CD4-positive, alpha-beta memory T cell (primary cell): ENCODE measurements around the gene EPN3. TPM values are rescaled to one million over a fixed set of nuclear protein-coding genes. Genes with fewer than 3 reads are reported as not detected.

ENCODE experiments used
- CTCF ChIA-PET: fragments of 350-600 bp; sonication (Branson Sonifier 250); formaldehyde crosslinking; loops from one replicate; lab custom pipeline; 2021; ENCODE audit warnings: inconsistent platforms; ENCODE audit not compliant: partially characterized antibody; lab: Charles Lee
- POLR2A ChIA-PET: fragments of 350-600 bp; sonication (Branson Sonifier 250); formaldehyde crosslinking; loops from one replicate; lab custom pipeline; 2021; ENCODE audit not compliant: partially characterized antibody; lab: Charles Lee
- DNase-seq, 5 donors: peaks; one replicate each; pipeline versions ENCODE4 v3.0.0 to v3.0.0-alpha.2; 2020 to 2022; ENCODE audit warnings: mixed read lengths in 1 of 5
- H3K27ac ChIP-seq: one replicate; pipeline ENCODE4 v1.7.0; 2013; ENCODE audit warnings: low read depth, low read length
- H3K27me3 ChIP-seq: 2 replicates; pipeline ENCODE4 v1.7.0; 2013; ENCODE audit warnings: mild to moderate bottlenecking, low read length, moderate library complexity; ENCODE audit not compliant: insufficient read depth
- H3K36me3 ChIP-seq: 2 replicates; pipeline ENCODE4 v1.7.0; 2013; ENCODE audit warnings: mild to moderate bottlenecking, low read length, moderate library complexity; ENCODE audit not compliant: insufficient read depth
- H3K4me1 ChIP-seq: 2 replicates; pipeline ENCODE4 v1.7.0; 2013; ENCODE audit warnings: mild to moderate bottlenecking, low read length, moderate library complexity; ENCODE audit not compliant: insufficient read depth
- H3K4me3 ChIP-seq, 2 donors: one replicate each; pipeline ENCODE4 v1.7.0; 2013; ENCODE audit warnings: low read length in 2 of 2, mild to moderate bottlenecking in 1 of 2
- H3K9me3 ChIP-seq, 2 donors: one replicate each; pipeline ENCODE4 v1.7.0; 2013; ENCODE audit warnings: low read length in 2 of 2, control low read depth in 1 of 2; ENCODE audit not compliant: control insufficient read depth in 1 of 2
- H3K27ac Mint-ChIP-seq, 7 donors: one replicate each; pipeline ENCODE4 v1.8.0; 2020 to 2021; ENCODE audit warnings: mixed read lengths in 7 of 7, mild to moderate bottlenecking in 6 of 7, inconsistent platforms in 3 of 7, moderate library complexity in 3 of 7
- H3K27me3 Mint-ChIP-seq, 2 donors: one replicate each; pipeline ENCODE4 v1.8.0; 2020 to 2021; ENCODE audit warnings: mixed read lengths in 2 of 2
- H3K36me3 Mint-ChIP-seq, 2 donors: one replicate each; pipeline ENCODE4 v1.8.0; 2020 to 2021; ENCODE audit warnings: mixed read lengths in 2 of 2, inconsistent platforms in 1 of 2, mild to moderate bottlenecking in 1 of 2
- H3K4me1 Mint-ChIP-seq, 4 donors: one replicate each; pipeline ENCODE4 v1.8.0; 2020 to 2021; ENCODE audit warnings: mixed read lengths in 4 of 4, mild to moderate bottlenecking in 1 of 4
- H3K4me3 Mint-ChIP-seq, 8 donors: one replicate each; pipeline ENCODE4 v1.8.0; 2020 to 2021; ENCODE audit warnings: mixed read lengths in 8 of 8, mild to moderate bottlenecking in 7 of 8, moderate library complexity in 6 of 8, inconsistent platforms in 3 of 8
- H3K9me3 Mint-ChIP-seq, 8 donors: one replicate each; pipeline ENCODE4 v1.8.0; 2020 to 2021; ENCODE audit warnings: mixed read lengths in 8 of 8, mild to moderate bottlenecking in 5 of 8, inconsistent platforms in 3 of 8, moderate library complexity in 1 of 8
- intact Hi-C: fragments of 100-400 bp; cut with micrococcal nuclease; formaldehyde crosslinking; loops from one replicate; pipeline ENCODE4 v1.15.1; 2023
- polyA plus RNA-seq, 2 donors: library from polyadenylated mRNA; unstranded; fragments of 300-500 nt; fragmentation: Illumina TruSeq; gene quantifications; one replicate each; pipeline ENCODE4 v1.2.3, GENCODE V29; 2021
- total RNA-seq, 2 experiments: library from RNA; stranded (reverse); gene quantifications; one replicate each; pipeline ENCODE4 v1.2.3, GENCODE V29; 2021

Gene EPN3
- total and polyA plus RNA-seq, 4 experiments from 2014 or later: not detected

DNA sequence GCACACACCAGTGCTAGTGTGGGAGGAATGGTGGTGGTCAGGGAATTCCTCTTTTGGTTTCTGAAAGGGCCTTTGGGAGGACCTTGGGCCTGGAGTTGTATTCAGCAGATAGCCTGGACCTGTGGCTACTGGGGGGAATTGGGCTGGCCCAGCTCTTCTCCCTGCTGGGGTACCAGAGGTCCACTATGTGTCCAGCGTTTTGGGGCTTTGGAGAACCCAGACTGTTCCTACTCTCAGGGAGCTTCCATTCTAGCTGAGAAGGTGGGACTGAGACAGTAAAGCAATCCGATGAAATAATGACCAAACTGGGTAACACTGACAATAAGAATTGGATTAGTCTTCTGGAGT, 2.4 kb downstream of the EPN3 start:
- intact Hi-C loops: no loop called here
- Mint-ChIP-seq H3K4me3 (no peak overlapping the region), H3K9me3 (no peaks in the 10 kb centered on the region), H3K4me1 (peaks cover 3 to 19% (median 8%) of the 10 kb centered on the region in 4 donors), H3K27me3 (peaks cover 22 to 35% of the 10 kb centered on the region in 2 donors), H3K36me3 (no peaks in the 10 kb centered on the region), H3K27ac (no peak overlapping the region)
- Histone ChIP-seq H3K27me3 (peaks cover 19% of the 10 kb centered on the region), H3K27ac (no peak overlapping the region), H3K4me1 (peaks cover 20% of the 10 kb centered on the region), H3K4me3 (no peak overlapping the region), H3K9me3 (no peaks in the 10 kb centered on the region), H3K36me3 (no peaks in the 10 kb centered on the region)
- ChIA-PET POLR2A (no interaction called here), CTCF (no interaction called here)
- DNase-seq: no peak

DNA sequence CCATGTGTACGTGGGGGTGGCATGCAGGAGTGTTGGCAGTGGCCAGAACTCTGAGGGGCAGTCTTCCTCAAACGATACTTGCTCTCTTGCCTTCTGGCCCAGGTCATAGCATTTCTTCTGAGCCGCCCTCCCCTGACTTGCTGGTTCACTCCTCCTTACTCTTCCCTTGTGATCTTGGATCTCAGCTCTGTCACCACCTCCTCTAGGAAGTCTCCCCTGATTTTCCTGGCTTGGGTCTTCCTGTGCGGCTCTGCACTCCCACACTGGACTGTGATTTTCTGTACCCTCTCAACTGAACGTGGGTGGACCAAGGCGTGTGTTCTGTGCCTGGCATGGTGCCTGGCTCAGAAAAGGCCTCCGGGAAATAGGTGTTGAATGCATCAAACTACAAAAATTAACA, 2.9 kb downstream of the EPN3 start:
- Histone ChIP-seq H3K27ac (no peak overlapping the region), H3K36me3 (no peaks in the 10 kb centered on the region), H3K9me3 (no peaks in the 10 kb centered on the region), H3K4me3 (no peak overlapping the region), H3K27me3 (peaks cover 19% of the 10 kb centered on the region), H3K4me1 (peaks cover 20% of the 10 kb centered on the region)
- CTCF ChIA-PET: no interaction called here
- Mint-ChIP-seq H3K4me1 (peaks cover 3 to 19% (median 8%) of the 10 kb centered on the region in 4 donors), H3K27ac (peak overlapping the region in 1 of 7 donors; percentile 14), H3K36me3 (no peaks in the 10 kb centered on the region), H3K9me3 (no peaks in the 10 kb centered on the region), H3K27me3 (peaks cover 19 to 33% of the 10 kb centered on the region in 2 donors), H3K4me3 (no peak overlapping the region)
- intact Hi-C loops: no loop called here
- DNase-seq: peak in 1 of 5 donors; percentile 13
- POLR2A ChIA-PET: no interaction called here

DNA sequence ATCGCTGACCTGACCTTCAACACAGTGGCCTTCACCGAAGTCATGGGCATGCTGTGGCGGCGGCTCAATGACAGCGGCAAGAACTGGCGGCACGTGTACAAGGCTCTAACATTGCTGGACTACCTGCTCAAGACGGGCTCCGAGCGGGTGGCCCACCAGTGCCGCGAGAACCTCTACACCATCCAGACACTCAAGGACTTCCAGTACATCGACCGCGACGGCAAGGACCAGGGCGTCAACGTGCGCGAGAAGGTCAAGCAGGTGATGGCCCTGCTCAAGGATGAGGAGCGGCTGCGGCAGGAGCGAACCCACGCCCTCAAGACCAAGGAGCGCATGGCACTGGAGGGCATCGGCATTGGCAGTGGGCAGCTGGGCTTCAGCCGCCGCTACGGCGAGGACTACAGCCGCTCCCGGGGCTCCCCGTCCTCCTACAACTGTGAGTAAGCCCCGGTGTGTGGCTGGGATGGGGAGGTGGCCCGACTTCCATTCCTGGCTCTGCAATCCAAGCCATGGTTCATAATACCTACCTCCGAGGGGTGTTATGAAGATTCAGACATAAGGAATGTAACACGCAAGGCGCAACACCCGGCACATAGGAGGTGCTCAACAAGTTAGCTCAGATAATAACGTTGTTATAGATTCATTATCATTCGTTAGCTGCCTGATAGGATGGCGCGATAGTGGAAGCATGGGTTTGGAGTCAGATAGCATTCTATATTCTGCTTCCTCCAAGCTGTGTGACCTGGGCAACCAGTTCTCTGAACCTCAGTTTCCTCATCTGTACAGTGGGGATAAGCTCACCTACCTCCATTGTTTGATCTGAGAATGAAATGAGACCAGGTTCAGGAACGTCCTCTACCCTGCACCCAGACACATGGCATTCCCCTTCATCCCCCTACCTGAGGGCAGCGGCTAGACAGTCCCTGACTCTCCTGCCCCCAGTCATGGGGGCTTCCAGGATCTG, 4.4 kb downstream of the EPN3 start:
- POLR2A ChIA-PET: no interaction called here
- CTCF ChIA-PET: no interaction called here
- no peaks in the 10 kb centered on the region for H3K36me3 Mint-ChIP-seq
- Histone ChIP-seq H3K36me3 (no peaks in the 10 kb centered on the region), H3K4me3 (no peak overlapping the region), H3K4me1 (peaks cover 26% of the 10 kb centered on the region), H3K27me3 (peaks cover 11% of the 10 kb centered on the region), H3K27ac (no peak overlapping the region), H3K9me3 (no peaks in the 10 kb centered on the region)
- no peaks in the 10 kb centered on the region for H3K9me3 Mint-ChIP-seq
- peak in 1 of 5 donors; percentile 5 for DNase-seq
- peaks cover 9 to 18% of the 10 kb centered on the region in 2 donors for H3K27me3 Mint-ChIP-seq
- H3K4me1 Mint-ChIP-seq: peaks cover 4 to 23% (median 11%) of the 10 kb centered on the region in 4 donors
- H3K27ac Mint-ChIP-seq: no peak overlapping the region
- peak overlapping the region in 2 of 8 donors; percentile 12 to 51 for H3K4me3 Mint-ChIP-seq
- intact Hi-C loops: no loop called here

DNA sequence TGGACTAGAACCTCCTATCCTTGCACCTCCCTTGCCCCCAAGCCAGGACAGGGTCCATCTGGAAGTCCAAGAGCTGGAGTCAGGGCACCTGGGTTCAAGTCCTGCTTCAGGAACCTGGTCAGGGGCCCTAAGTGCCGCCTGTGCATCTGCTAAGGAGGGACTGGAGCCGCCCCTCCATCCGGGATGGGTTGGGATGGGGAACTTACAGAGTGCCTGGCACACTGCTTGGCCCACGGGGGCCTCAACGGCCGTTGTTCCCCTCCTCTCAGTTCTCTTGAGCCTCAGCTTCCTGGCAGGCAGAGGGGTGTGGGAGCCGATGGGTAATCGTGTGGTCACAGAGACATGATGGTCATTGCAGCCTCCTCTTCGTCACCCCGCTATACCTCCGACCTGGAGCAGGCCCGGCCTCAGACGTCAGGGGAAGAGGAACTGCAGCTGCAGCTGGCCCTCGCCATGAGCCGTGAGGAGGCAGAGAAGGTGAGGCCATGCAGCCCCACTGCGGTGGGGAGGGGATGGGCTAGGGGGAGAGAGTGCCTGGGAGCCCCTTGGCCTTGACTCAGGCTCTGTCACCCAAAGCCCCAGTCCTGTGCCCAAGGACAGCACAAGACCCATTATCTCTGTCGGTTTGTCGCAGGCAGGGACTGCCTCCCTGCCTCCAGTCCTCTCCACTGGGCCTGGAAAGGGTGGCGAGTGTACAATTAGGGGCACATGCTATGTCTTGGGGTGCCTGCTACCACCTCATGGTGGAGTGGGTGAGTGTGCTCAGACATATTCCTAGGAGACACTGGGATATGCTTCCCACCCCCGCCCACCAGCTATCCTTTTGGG, 5.4 kb downstream of the EPN3 start:
- CTCF ChIA-PET: no interaction called here

DNA sequence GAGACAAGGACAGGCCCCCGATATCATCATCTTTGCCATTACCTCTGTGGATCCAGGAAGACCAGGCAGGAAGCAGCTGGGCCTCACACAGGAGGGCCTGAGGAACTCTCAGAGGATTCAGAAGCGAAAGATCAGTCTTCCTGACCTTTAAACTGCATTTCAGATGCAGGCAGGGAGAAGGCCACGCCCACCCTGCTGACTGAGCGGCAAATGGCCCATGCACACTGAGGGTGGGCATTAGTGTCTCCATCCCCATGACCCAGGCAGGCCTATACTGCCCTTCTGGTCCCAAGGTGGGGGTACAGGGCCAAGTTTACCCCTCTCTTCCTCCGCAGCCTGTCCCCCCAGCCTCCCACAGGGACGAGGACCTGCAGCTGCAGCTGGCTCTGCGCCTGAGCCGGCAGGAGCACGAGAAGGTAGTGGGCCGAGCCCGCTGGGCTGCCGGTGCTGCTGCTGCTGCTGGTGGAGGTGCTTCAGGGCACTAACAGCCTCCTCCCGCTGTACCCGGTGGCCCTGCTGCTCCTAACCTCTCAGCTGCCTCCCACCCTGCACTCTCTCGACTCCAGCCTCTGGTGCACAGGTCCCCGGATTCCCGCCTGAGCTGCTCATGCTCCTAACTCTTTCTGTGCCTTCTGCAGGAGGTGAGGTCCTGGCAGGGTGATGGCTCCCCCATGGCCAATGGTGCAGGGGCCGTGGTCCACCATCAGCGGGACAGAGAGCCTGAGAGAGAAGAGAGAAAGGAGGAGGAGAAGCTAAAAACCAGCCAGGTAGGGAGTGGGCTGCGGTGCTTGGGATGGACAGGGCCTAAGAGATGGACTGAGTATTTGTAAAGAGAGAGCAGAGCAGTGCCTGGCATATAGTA, 6.2 kb downstream of the EPN3 start:
- no peaks in the 10 kb centered on the region for H3K27me3 ChIP-seq
- no peaks in the 10 kb centered on the region for H3K9me3 ChIP-seq
- intact Hi-C loops: no loop called here
- H3K36me3 Mint-ChIP-seq: no peaks in the 10 kb centered on the region
- DNase-seq: no peak
- peaks cover 5 to 24% (median 10%) of the 10 kb centered on the region in 4 donors for H3K4me1 Mint-ChIP-seq
- no peak overlapping the region for H3K27ac ChIP-seq
- CTCF ChIA-PET: no interaction called here
- H3K27ac Mint-ChIP-seq: peak overlapping the region in 2 of 7 donors; percentile 35 to 71
- POLR2A ChIA-PET: no interaction called here
- H3K27me3 Mint-ChIP-seq: peaks cover 6 to 8% of the 10 kb centered on the region in 2 donors
- no peak overlapping the region for H3K4me3 ChIP-seq
- H3K9me3 Mint-ChIP-seq: no peaks in the 10 kb centered on the region
- no peak overlapping the region for H3K4me3 Mint-ChIP-seq
- H3K4me1 ChIP-seq: peaks cover 22% of the 10 kb centered on the region
- no peaks in the 10 kb centered on the region for H3K36me3 ChIP-seq

More for the DNA sequence above, 5.4 kb downstream of the EPN3 start:
- H3K4me1 Mint-ChIP-seq: peaks cover 9 to 30% (median 14%) of the 10 kb centered on the region in 4 donors
- Histone ChIP-seq H3K27me3 (peaks cover 1% of the 10 kb centered on the region), H3K4me3 (no peak overlapping the region), H3K4me1 (peaks cover 27% of the 10 kb centered on the region), H3K9me3 (no peaks in the 10 kb centered on the region), H3K27ac (no peak overlapping the region), H3K36me3 (no peaks in the 10 kb centered on the region)
- peak in 1 of 5 donors; percentile 18 for DNase-seq
- H3K4me3 Mint-ChIP-seq: no peak overlapping the region
- H3K27ac Mint-ChIP-seq: no peak overlapping the region
- POLR2A ChIA-PET: no interaction called here
- intact Hi-C loops: no loop called here
- no peaks in the 10 kb centered on the region for H3K36me3 Mint-ChIP-seq
- H3K27me3 Mint-ChIP-seq: peaks cover 9 to 15% of the 10 kb centered on the region in 2 donors
- no peaks in the 10 kb centered on the region for H3K9me3 Mint-ChIP-seq

DNA sequence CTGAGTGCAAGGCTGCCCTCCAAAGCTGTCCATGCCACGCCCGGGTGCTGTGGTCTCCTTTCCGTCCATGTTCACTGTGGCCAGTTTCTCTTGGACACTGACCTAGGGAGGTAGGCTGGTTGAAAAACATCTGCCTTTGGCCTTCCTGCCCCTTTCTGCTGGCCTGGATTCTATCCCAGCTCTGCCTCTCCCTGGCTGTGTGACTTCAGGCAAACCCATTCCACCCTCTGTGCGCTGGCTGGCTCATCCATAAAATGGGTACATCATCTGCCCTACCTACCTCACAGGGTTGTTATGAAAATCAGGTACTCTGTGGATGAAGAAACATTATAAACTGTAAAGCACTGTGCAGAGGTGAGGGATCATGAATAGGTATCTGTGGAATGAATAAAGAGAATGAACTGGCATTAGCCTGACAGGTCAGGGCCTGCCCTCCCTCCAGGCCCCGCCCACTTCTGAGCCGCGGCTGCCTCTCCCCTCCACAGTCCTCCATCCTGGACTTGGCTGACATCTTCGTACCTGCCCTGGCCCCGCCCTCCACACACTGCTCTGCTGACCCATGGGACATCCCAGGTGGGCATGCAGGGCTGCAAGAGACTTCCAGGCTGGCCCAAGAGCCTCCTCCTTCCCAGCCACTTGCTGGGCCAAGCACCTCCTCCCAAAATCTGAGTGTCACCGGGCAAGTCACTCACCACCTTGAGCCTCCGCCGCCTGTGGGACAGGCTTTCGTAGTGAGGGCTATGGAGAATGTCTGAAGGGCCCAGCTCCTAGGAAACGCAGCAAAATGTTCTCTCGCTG, 7.4 kb downstream of the EPN3 start:
- Mint-ChIP-seq H3K27me3 (peaks cover 3 to 6% of the 10 kb centered on the region in 2 donors), H3K36me3 (no peaks in the 10 kb centered on the region), H3K4me1 (peaks cover 5 to 25% (median 11%) of the 10 kb centered on the region in 4 donors), H3K27ac (peak overlapping the region in 1 of 7 donors; percentile 60), H3K9me3 (no peaks in the 10 kb centered on the region), H3K4me3 (peak overlapping the region in 1 of 8 donors; percentile 7)
- Histone ChIP-seq H3K36me3 (no peaks in the 10 kb centered on the region), H3K4me3 (no peak overlapping the region), H3K4me1 (peaks cover 18% of the 10 kb centered on the region), H3K27ac (no peak overlapping the region), H3K27me3 (no peaks in the 10 kb centered on the region), H3K9me3 (no peaks in the 10 kb centered on the region)
- intact Hi-C loops: loop anchor here (5.0 kb wide), 2 partner anchors 33 to 167 kb away; partner anchors contain the start of genes ANKRD40 and MYCBPAP
- POLR2A ChIA-PET: no interaction called here
- DNase-seq: no peak
- CTCF ChIA-PET: no interaction called here
